Measurements from ENCODE around the gene EXOC8. TPM values are rescaled to one million over a fixed set of nuclear protein-coding genes. Genes with fewer than 3 reads are reported as not detected.
"Not testable (repeated sequence)": the region's sequence is repeated elsewhere in the genome, so short reads cannot be mapped to it uniquely, and the experiment has no call there.

EXOC8 gene
- total and polyA plus RNA-seq, 2 experiments from 2014 or later: 2.3 to 14.4 TPM

DNA sequence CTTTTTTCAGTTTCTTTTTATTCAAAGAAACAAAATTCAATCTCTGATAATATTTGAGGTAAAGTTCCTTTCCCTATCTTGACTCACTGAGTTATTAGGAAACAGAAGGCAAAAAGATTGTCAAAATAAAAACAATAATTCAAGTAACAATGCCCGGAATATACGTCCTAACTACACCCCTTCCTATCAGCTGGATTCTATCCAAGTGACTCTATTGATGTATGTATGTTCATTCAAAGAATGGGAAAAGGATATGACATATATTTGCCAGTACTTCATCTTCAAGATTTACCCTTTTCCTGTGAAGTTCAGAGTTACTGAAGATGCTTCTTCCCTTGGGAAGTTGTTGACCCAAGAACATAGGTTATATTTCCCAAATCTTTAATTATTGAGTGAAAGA lies 14.2 kb upstream of the EXOC8 start (continued):
- TF ChIP-seq, protein P1, sequence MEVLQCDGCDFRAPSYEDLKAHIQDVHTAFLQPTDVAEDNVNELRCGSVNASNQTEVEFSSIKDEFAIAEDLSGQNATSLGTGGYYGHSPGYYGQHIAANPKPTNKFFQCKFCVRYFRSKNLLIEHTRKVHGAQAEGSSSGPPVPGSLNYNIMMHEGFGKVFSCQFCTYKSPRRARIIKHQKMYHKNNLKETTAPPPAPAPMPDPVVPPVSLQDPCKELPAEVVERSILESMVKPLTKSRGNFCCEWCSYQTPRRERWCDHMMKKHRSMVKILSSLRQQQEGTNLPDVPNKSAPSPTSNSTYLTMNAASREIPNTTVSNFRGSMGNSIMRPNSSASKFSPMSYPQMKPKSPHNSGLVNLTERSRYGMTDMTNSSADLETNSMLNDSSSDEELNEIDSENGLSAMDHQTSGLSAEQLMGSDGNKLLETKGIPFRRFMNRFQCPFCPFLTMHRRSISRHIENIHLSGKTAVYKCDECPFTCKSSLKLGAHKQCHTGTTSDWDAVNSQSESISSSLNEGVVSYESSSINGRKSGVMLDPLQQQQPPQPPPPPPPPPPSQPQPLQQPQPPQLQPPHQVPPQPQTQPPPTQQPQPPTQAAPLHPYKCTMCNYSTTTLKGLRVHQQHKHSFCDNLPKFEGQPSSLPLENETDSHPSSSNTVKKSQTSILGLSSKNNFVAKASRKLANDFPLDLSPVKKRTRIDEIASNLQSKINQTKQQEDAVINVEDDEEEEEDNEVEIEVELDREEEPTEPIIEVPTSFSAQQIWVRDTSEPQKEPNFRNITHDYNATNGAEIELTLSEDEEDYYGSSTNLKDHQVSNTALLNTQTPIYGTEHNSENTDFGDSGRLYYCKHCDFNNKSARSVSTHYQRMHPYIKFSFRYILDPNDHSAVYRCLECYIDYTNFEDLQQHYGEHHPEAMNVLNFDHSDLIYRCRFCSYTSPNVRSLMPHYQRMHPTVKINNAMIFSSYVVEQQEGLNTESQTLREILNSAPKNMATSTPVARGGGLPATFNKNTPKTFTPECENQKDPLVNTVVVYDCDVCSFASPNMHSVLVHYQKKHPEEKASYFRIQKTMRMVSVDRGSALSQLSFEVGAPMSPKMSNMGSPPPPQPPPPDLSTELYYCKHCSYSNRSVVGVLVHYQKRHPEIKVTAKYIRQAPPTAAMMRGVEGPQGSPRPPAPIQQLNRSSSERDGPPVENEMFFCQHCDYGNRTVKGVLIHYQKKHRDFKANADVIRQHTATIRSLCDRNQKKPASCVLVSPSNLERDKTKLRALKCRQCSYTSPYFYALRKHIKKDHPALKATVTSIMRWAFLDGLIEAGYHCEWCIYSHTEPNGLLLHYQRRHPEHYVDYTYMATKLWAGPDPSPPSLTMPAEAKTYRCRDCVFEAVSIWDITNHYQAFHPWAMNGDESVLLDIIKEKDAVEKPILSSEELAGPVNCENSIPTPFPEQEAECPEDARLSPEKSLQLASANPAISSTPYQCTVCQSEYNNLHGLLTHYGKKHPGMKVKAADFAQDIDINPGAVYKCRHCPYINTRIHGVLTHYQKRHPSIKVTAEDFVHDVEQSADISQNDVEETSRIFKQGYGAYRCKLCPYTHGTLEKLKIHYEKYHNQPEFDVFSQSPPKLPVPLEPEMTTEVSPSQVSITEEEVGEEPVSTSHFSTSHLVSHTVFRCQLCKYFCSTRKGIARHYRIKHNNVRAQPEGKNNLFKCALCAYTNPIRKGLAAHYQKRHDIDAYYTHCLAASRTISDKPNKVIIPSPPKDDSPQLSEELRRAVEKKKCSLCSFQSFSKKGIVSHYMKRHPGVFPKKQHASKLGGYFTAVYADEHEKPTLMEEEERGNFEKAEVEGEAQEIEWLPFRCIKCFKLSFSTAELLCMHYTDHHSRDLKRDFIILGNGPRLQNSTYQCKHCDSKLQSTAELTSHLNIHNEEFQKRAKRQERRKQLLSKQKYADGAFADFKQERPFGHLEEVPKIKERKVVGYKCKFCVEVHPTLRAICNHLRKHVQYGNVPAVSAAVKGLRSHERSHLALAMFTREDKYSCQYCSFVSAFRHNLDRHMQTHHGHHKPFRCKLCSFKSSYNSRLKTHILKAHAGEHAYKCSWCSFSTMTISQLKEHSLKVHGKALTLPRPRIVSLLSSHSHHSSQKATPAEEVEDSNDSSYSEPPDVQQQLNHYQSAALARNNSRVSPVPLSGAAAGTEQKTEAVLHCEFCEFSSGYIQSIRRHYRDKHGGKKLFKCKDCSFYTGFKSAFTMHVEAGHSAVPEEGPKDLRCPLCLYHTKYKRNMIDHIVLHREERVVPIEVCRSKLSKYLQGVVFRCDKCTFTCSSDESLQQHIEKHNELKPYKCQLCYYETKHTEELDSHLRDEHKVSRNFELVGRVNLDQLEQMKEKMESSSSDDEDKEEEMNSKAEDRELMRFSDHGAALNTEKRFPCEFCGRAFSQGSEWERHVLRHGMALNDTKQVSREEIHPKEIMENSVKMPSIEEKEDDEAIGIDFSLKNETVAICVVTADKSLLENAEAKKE (CRISPR knock-in tag; IDR thresholded peaks at IDR 0.05): no peak
- no peak for TF ChIP-seq EZH2 (IDR thresholded peaks at IDR 0.05; ENCODE audit: low read depth, unreplicated experiment)

DNA sequence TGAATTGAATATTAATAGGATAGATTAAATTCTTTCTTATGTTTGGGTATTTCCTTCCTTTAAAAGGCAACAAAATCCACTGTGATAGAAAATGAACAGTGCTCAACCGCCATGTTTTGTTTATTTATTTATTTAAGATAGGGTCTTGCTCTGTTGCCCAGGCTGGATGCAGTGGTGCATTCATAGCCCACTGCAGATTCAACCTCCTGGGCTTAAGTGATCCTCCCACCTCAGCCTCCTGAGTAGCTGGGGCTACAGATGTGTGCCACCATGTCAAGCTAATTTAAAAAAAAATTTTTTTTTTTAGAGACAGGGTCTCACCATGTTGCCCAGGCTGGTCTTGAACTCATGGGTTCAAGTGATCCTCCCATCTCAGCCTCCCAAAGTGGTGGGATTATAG lies 11.2 kb upstream of the EXOC8 start:
- H3K27me3 Mint-ChIP-seq (ENCODE audit: insufficient read depth, low read depth, poor library complexity); H3K27ac Mint-ChIP-seq; DNase-seq (ENCODE audit: low spot score); ATAC-seq; H3K4me3 ChIP-seq; H3F3A ChIP-seq (replicated peaks; ENCODE audit: low read depth); H3K9me2 ChIP-seq (ENCODE audit: insufficient read depth); H4K20me1 ChIP-seq (replicated peaks; ENCODE audit: insufficient read depth); H3K4me3 Mint-ChIP-seq; H3K4me1 Mint-ChIP-seq; H3K4me1 ChIP-seq (ENCODE audit: insufficient read depth); H3K4me2 ChIP-seq; H2AFZ ChIP-seq; H3K27ac ChIP-seq (ENCODE audit: low read depth); H3K9me3 Mint-ChIP-seq; H3K27me3 ChIP-seq (ENCODE audit: insufficient read depth): not testable (repeated sequence)
- H3K36me3 ChIP-seq (ENCODE audit: insufficient read depth): peaks cover 17% of the 10 kb centered on the region
- peaks cover 16% of the 10 kb centered on the region; the same call in 1 of the 2 replicates for H3K79me2 ChIP-seq (replicated peaks; ENCODE audit: insufficient read depth)
- peaks cover 36% of the 10 kb centered on the region for H3K36me3 Mint-ChIP-seq (ENCODE audit: low read depth)

DNA sequence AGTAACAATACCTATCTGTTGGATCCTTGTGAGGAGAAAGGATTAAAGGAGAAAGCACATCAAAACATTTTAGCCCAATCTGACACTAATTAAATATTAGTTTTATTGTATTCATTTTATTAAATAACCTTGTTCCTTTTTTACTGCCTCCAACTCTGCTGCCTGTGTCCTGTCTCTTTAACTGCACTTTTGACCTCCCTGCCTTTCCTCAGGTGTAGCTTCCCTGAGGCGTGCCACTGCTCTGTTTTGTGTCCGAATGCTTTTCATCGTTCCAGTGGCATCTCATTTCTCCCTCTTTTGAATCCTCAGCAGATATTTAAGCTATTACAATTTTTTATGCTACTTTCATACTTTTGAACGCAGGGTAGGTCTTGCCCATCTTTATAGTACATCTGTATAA lies 10.8 kb upstream of the EXOC8 start:
- Histone ChIP-seq H3K9me2 (ENCODE audit: insufficient read depth) (no peaks in the 10 kb centered on the region), H3K27me3 (ENCODE audit: insufficient read depth) (no peaks in the 10 kb centered on the region), H3K27ac (ENCODE audit: low read depth) (no peak overlapping the region), H3K4me2 (no peak overlapping the region), H3K36me3 (ENCODE audit: insufficient read depth) (peaks cover 14% of the 10 kb centered on the region), H4K20me1 (replicated peaks; ENCODE audit: insufficient read depth) (peaks cover 5% of the 10 kb centered on the region), H3K79me2 (replicated peaks; ENCODE audit: insufficient read depth) (peaks cover 18% of the 10 kb centered on the region; the same call in 1 of the 2 replicates), H3F3A (replicated peaks; ENCODE audit: low read depth) (no peaks in the 10 kb centered on the region), H2AFZ (no peak overlapping the region), H3K4me3 (no peak overlapping the region), H3K4me1 (ENCODE audit: insufficient read depth) (no peaks in the 10 kb centered on the region)
- no peak for DNase-seq (ENCODE audit: low spot score)
- Mint-ChIP-seq H3K27me3 (ENCODE audit: insufficient read depth, low read depth, poor library complexity) (no peaks in the 10 kb centered on the region), H3K4me1 (no peaks in the 10 kb centered on the region), H3K9me3 (no peaks in the 10 kb centered on the region), H3K27ac (no peak overlapping the region), H3K4me3 (no peak overlapping the region), H3K36me3 (ENCODE audit: low read depth) (peaks cover 36% of the 10 kb centered on the region)
- ATAC-seq: no peak
- TF ChIP-seq, protein P2, sequence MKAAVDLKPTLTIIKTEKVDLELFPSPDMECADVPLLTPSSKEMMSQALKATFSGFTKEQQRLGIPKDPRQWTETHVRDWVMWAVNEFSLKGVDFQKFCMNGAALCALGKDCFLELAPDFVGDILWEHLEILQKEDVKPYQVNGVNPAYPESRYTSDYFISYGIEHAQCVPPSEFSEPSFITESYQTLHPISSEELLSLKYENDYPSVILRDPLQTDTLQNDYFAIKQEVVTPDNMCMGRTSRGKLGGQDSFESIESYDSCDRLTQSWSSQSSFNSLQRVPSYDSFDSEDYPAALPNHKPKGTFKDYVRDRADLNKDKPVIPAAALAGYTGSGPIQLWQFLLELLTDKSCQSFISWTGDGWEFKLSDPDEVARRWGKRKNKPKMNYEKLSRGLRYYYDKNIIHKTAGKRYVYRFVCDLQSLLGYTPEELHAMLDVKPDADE (IDR thresholded peaks at IDR 0.05): no peak
- TF ChIP-seq, protein P3, sequence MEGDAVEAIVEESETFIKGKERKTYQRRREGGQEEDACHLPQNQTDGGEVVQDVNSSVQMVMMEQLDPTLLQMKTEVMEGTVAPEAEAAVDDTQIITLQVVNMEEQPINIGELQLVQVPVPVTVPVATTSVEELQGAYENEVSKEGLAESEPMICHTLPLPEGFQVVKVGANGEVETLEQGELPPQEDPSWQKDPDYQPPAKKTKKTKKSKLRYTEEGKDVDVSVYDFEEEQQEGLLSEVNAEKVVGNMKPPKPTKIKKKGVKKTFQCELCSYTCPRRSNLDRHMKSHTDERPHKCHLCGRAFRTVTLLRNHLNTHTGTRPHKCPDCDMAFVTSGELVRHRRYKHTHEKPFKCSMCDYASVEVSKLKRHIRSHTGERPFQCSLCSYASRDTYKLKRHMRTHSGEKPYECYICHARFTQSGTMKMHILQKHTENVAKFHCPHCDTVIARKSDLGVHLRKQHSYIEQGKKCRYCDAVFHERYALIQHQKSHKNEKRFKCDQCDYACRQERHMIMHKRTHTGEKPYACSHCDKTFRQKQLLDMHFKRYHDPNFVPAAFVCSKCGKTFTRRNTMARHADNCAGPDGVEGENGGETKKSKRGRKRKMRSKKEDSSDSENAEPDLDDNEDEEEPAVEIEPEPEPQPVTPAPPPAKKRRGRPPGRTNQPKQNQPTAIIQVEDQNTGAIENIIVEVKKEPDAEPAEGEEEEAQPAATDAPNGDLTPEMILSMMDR (conservative IDR thresholded peaks at IDR 0.05; ENCODE audit: low read depth in 2 of 2): no peak
- TF ChIP-seq ZNF331 (CRISPR knock-in tag; IDR thresholded peaks at IDR 0.05; ENCODE audit: low read depth) (no peak), STAT1 (IDR thresholded peaks at IDR 0.05; ENCODE audit: unreplicated experiment) (no peak), CREB1 (CRISPR knock-in tag; IDR thresholded peaks at IDR 0.05; ENCODE audit: low read depth) (no peak)
- TF ChIP-seq, protein P4, sequence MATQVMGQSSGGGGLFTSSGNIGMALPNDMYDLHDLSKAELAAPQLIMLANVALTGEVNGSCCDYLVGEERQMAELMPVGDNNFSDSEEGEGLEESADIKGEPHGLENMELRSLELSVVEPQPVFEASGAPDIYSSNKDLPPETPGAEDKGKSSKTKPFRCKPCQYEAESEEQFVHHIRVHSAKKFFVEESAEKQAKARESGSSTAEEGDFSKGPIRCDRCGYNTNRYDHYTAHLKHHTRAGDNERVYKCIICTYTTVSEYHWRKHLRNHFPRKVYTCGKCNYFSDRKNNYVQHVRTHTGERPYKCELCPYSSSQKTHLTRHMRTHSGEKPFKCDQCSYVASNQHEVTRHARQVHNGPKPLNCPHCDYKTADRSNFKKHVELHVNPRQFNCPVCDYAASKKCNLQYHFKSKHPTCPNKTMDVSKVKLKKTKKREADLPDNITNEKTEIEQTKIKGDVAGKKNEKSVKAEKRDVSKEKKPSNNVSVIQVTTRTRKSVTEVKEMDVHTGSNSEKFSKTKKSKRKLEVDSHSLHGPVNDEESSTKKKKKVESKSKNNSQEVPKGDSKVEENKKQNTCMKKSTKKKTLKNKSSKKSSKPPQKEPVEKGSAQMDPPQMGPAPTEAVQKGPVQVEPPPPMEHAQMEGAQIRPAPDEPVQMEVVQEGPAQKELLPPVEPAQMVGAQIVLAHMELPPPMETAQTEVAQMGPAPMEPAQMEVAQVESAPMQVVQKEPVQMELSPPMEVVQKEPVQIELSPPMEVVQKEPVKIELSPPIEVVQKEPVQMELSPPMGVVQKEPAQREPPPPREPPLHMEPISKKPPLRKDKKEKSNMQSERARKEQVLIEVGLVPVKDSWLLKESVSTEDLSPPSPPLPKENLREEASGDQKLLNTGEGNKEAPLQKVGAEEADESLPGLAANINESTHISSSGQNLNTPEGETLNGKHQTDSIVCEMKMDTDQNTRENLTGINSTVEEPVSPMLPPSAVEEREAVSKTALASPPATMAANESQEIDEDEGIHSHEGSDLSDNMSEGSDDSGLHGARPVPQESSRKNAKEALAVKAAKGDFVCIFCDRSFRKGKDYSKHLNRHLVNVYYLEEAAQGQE (IDR thresholded peaks at IDR 0.05; ENCODE audit: unreplicated experiment): no peak
